ENCODE measurements around the gene STAM.

DNA sequence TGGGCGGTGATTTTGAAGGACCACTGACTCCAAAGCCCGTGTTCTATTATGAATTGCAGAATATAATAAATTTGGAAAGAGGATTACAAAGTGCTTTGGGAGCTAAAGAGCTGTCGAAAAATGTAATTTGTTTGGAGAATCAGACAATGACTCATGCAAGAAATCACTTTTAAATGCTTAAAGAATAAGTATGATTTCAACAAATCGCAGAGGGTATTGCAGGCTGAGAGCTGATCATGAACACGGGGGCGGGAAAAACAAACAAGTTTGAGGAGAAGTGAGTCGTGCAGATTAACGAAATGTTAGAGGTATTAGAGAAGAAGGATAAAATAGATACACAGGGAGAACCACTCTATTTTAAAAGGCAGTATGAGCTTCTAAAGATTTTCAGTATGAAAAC, 21.9 kb upstream of the STAM start:
- TF ChIP-seq RCOR1 (IDR thresholded peaks at IDR 0.05; ENCODE audit: low read length) = no peak
- TF ChIP-seq, protein P1, sequence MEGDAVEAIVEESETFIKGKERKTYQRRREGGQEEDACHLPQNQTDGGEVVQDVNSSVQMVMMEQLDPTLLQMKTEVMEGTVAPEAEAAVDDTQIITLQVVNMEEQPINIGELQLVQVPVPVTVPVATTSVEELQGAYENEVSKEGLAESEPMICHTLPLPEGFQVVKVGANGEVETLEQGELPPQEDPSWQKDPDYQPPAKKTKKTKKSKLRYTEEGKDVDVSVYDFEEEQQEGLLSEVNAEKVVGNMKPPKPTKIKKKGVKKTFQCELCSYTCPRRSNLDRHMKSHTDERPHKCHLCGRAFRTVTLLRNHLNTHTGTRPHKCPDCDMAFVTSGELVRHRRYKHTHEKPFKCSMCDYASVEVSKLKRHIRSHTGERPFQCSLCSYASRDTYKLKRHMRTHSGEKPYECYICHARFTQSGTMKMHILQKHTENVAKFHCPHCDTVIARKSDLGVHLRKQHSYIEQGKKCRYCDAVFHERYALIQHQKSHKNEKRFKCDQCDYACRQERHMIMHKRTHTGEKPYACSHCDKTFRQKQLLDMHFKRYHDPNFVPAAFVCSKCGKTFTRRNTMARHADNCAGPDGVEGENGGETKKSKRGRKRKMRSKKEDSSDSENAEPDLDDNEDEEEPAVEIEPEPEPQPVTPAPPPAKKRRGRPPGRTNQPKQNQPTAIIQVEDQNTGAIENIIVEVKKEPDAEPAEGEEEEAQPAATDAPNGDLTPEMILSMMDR (IDR thresholded peaks at IDR 0.05) = no peak
- no peak for TF ChIP-seq REST (IDR thresholded peaks at IDR 0.05; ENCODE audit: low read depth, low read length)
- no peak for TF ChIP-seq SMC3 (IDR thresholded peaks at IDR 0.05; ENCODE audit: low read depth, low read length)
- TF ChIP-seq RFX5 (IDR thresholded peaks at IDR 0.05; ENCODE audit: low read length) = no peak

All from SK-N-SH (cell line).